ENCODE data around the gene TRPM5.

The TRPM5 gene

DNA sequence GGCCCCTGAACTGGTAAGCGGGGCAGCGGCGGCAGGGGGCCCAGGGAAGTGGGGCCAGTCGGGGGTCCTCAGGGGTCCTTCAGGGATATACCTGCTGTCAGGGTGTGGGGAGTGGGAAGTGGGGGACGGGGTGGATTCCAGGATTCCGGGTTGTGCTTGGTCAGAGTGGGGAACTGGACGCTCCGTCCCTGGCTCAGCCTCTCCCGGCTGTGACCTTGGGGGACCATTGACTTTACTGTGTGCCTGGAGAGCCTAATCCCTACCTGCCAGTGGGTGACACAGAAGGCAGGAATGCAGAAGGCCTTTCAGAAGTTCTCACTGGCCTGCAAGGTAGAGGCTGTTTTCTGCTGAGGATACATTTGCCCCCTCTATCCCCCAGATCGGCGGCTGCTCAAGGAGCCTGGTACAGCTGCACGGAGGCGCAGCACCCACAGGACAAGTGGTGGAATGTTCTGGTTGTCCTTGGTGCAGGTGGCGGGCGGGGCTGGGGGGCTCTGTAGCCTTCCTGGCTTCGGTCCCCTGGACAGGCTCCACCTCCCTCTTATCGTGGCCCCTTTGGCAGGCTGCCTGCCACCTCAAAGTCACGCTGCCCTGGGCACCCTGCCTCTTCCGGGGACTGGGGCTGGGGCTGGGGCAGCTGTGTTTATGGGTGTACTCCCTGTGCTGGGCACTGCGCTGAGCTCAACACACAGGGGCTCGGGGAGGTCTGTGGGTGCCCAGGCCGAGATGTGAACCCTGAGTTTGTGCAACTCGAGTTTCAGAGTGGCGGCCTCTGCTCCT lies 18.9 kb upstream of the TRPM5 start:
- no CpG with 5 or more reads among the region's 24 CpGs for WGBS (ENCODE audit: insufficient coverage, insufficient read length)
- H3K9me3 ChIP-seq (ENCODE audit: control insufficient read depth, insufficient read depth, low read length) = no peaks in the 10 kb centered on the region
- peaks cover 6% of the 10 kb centered on the region; the same call in 1 of the 2 replicates for H3K27me3 ChIP-seq (ENCODE audit: control insufficient read depth, insufficient read depth, low read length)
- no peak overlapping the region for H3K4me3 ChIP-seq (ENCODE audit: low read length)
- H3K36me3 ChIP-seq (ENCODE audit: control insufficient read depth, insufficient read depth, low read length) = no peaks in the 10 kb centered on the region; the same call in 1 of the 2 replicates
- DNase-seq (ENCODE audit: low read depth, low spot score) = no peak
- H3K4me1 ChIP-seq (ENCODE audit: control insufficient read depth, insufficient read depth, low read length) = no peaks in the 10 kb centered on the region; the same call in 1 of the 2 replicates
- no peak overlapping the region for H3K27ac ChIP-seq (ENCODE audit: low read length)

DNA sequence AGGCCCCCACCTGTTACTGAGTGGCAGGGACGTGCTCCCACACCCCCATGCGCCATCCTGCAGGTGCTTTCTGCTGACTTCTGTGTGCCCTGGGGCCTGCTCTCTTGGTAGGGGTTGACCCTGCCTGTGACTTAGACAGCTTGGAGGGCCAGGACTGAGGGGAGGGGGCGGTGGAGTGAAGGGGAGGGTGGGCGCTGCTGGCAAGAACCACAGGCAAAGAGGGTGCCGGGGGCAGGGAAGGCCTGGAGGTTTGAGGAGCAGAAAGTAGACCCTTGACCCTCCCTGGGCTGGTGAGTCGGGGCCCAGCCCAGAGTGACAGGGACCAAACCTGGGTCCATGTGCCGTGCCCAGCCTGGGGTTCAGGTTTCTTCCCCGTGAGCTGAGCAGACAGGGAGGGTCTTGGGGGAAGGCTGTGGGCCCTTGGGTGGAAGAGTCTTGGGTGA lies 18.2 kb upstream of the TRPM5 start:
- Histone ChIP-seq H3K27ac (ENCODE audit: low read length) (no peak overlapping the region), H3K27me3 (ENCODE audit: control insufficient read depth, insufficient read depth, low read length) (peaks cover 8% of the 10 kb centered on the region; the same call in 1 of the 2 replicates), H3K36me3 (ENCODE audit: control insufficient read depth, insufficient read depth, low read length) (no peaks in the 10 kb centered on the region; the same call in 1 of the 2 replicates), H3K9me3 (ENCODE audit: control insufficient read depth, insufficient read depth, low read length) (no peaks in the 10 kb centered on the region), H3K4me3 (ENCODE audit: low read length) (no peak overlapping the region), H3K4me1 (ENCODE audit: control insufficient read depth, insufficient read depth, low read length) (no peaks in the 10 kb centered on the region; the same call in 1 of the 2 replicates)
- WGBS (ENCODE audit: insufficient coverage, insufficient read length) = no CpG with 5 or more reads among the region's 8 CpGs
- no peak for DNase-seq (ENCODE audit: low read depth, low spot score)

DNA sequence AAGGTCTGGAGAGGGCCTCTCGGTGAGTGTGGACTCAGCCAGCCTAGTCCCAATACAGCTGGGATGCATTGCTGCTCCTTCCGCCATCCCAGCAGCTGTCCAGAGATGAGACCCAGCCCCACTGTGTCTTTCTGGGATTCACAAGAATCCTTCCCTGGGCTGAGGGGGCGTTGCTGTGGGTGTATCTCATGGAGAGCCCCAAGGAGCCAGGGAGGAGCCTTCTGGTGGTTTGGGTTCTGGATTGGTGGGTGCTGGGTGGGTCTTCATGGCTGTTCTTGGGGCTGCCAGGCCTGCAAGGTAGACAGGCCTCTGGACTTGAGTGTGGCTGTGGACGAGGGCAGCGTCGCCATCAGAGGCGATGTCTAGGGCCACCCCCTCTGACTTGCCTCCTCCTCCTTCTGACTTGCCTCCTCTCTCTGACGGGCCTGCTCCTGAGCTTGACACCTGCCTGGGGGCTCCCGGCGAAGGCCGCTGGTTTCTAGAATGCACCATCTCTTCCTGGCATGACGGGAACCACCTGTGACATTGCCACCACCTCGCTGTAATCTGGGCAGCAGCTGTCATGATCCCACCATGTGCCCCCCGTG lies 17.7 kb upstream of the TRPM5 start:
- no peak overlapping the region for H3K4me3 ChIP-seq (ENCODE audit: low read length)
- H3K9me3 ChIP-seq (ENCODE audit: control insufficient read depth, insufficient read depth, low read length) = no peaks in the 10 kb centered on the region
- WGBS (ENCODE audit: insufficient coverage, insufficient read length) = no CpG with 5 or more reads among the region's 14 CpGs
- peaks cover 8% of the 10 kb centered on the region; the same call in 1 of the 2 replicates for H3K27me3 ChIP-seq (ENCODE audit: control insufficient read depth, insufficient read depth, low read length)
- H3K27ac ChIP-seq (ENCODE audit: low read length) = no peak overlapping the region
- DNase-seq (ENCODE audit: low read depth, low spot score) = no peak
- no peaks in the 10 kb centered on the region; the same call in 1 of the 2 replicates for H3K4me1 ChIP-seq (ENCODE audit: control insufficient read depth, insufficient read depth, low read length)
- H3K36me3 ChIP-seq (ENCODE audit: control insufficient read depth, insufficient read depth, low read length) = no peaks in the 10 kb centered on the region; the same call in 1 of the 2 replicates

DNA sequence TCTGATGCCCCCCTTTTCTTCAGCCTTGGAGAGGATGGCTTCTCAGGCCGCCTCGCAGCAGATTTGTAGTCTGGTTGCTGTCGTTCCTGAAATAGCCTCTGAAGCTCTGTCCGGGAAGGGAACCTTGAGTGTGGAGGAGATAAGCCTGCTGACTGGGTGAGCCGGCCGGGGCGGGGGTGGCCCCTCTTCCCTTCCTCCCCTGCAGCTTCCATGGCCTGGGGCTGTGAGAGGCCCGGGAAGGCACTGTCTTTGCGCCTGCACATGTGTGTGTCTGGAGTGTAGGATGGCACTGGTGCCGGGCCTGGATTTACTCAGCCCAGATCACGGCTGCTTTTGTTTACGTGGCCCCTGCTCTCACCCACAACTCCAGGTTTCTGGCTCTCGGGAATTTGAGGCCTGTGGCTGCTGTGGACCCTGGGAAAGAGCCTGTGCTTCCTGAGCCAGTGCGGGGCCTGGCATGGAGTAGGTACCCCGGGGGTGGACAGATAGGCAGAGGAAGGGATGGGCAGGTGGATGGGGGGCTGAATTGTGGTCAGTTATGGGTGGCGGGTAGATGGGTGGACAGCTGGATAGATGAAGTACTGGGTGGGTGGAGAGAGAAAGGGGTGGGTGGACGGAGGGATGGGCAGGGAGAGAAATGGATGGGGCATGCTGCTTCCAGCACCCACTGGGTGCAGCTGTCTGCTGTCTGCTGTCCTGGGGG lies 17.1 kb upstream of the TRPM5 start:
- H3K9me3 ChIP-seq (ENCODE audit: control insufficient read depth, insufficient read depth, low read length) = no peaks in the 10 kb centered on the region
- H3K27ac ChIP-seq (ENCODE audit: low read length) = no peak overlapping the region
- peaks cover 8% of the 10 kb centered on the region; the same call in 1 of the 2 replicates for H3K27me3 ChIP-seq (ENCODE audit: control insufficient read depth, insufficient read depth, low read length)
- WGBS (ENCODE audit: insufficient coverage, insufficient read length) = no CpG with 5 or more reads among the region's 17 CpGs
- DNase-seq (ENCODE audit: low read depth, low spot score) = no peak
- H3K36me3 ChIP-seq (ENCODE audit: control insufficient read depth, insufficient read depth, low read length) = no peaks in the 10 kb centered on the region; the same call in 1 of the 2 replicates
- no peak overlapping the region for H3K4me3 ChIP-seq (ENCODE audit: low read length)
- H3K4me1 ChIP-seq (ENCODE audit: control insufficient read depth, insufficient read depth, low read length) = no peaks in the 10 kb centered on the region; the same call in 1 of the 2 replicates

DNA sequence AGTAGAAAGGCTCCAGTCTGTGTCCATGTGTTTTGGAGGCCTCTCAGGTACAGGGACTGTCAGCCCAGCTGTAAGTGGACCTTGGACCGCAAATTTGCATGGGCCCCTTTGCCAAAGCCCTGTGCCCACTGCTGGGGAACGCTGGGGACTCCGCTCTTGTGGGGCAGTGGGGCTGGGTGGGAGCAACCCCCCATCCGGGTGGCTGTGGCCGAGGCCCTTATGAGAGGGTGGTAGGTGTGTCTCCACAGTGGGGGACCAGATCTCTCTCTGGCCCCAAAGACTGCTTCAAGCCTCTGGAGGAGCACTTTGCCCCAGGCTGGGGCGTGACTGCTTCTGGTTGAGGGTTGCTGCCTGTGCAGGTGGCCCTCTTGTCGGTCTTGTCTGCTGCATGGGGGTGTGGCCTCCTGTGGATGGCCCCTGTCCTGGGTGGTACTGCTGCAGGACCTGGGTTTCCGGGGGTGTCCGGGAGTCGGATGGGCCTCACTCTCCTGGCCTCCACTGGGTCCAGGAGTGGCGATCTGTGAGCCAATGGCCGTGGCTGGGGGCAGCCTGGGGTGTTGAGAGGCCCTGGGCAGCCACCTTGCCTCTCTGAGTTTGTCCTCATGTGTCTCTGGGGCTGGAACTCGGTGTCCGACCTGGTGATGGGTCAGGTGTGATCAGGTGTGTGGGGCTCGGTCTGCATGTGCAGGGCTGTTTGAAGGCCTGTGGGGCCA lies 16.4 kb upstream of the TRPM5 start:
- H3K4me1 ChIP-seq (ENCODE audit: control insufficient read depth, insufficient read depth, low read length) = no peaks in the 10 kb centered on the region; the same call in 1 of the 2 replicates
- H3K36me3 ChIP-seq (ENCODE audit: control insufficient read depth, insufficient read depth, low read length) = no peaks in the 10 kb centered on the region; the same call in 1 of the 2 replicates
- H3K9me3 ChIP-seq (ENCODE audit: control insufficient read depth, insufficient read depth, low read length) = no peaks in the 10 kb centered on the region
- H3K27me3 ChIP-seq (ENCODE audit: control insufficient read depth, insufficient read depth, low read length) = peaks cover 8% of the 10 kb centered on the region; the same call in 1 of the 2 replicates
- no CpG with 5 or more reads among the region's 15 CpGs for WGBS (ENCODE audit: insufficient coverage, insufficient read length)
- no peak overlapping the region for H3K27ac ChIP-seq (ENCODE audit: low read length)
- no peak overlapping the region for H3K4me3 ChIP-seq (ENCODE audit: low read length)
- DNase-seq (ENCODE audit: low read depth, low spot score) = no peak

DNA sequence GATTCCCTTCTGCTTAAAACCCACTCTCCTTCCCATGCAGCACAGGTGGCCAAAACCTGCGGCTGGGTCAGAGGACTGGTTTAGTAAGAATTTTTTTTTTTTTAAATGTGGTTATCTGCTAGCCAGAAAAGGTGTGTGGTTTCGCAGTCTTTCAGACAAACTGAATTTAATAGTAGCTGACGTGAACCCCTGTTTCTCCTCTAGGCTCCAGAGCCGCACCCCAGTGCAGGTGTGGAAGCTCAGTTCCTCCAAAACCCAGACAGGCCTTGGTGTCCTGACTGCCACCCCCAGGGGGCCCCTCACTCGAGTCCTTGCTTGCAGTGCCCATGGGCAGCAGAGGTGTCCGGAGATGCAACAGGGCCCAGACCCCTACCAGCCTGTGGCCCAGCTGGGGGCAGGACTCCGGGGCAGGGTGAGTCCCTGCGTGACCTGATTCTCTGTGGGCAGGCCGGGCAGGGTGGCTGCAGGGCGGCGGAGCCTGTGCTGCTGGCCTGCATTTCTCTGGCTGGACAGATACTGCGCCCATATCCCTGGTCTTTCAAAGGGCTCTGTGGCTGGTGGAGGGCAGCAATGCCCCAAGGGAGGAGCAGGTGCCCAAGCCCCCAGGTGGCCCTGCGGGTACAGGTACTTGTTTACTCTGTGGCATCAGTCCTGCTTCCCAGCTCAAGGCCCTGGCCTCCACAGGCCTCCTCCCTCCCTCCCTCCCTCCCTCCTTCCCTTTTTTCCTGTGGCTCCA lies 15.7 kb upstream of the TRPM5 start:
- Histone ChIP-seq H3K27ac (ENCODE audit: low read length) (no peak overlapping the region), H3K4me3 (ENCODE audit: low read length) (no peak overlapping the region), H3K9me3 (ENCODE audit: control insufficient read depth, insufficient read depth, low read length) (no peaks in the 10 kb centered on the region), H3K4me1 (ENCODE audit: control insufficient read depth, insufficient read depth, low read length) (no peaks in the 10 kb centered on the region), H3K36me3 (ENCODE audit: control insufficient read depth, insufficient read depth, low read length) (no peaks in the 10 kb centered on the region; the same call in 1 of the 2 replicates), H3K27me3 (ENCODE audit: control insufficient read depth, insufficient read depth, low read length) (peaks cover 8% of the 10 kb centered on the region; the same call in 1 of the 2 replicates)
- DNase-seq (ENCODE audit: low read depth, low spot score) = no peak
- WGBS (ENCODE audit: insufficient coverage, insufficient read length) = no CpG with 5 or more reads among the region's 13 CpGs

DNA sequence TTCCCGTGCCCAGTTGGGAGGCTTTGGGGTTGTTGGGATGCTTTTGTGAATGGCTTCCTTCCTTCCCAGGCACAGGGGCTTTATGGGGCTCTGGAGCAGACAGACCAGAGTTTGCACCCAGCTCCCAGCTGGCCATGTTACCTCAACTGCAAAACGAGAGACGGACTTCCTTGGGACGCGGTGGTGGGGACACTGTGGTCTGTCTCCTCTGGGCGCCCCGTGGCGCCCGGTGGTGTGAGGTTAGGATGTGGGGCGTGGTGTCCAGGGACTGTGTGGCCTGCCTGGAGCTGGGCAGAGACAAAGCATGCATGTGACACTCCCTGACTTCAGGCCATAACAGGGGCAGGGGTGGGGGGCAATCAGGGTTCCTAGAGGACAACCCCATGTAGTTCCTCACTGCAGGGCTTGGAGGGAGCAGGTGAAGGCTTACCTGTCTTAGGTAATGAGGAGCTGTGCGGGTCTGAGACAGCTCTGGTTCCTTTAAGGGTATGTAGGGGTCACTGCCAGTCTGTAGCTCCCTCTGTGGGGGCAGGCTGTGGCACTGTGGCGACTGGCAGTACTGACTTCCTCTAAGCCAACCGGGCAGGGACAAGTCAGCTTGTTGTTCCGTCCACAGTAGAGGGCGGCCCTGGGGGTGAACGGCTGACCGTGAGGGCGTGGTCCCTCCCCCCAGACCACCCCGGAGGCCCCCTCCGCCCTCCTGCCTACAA lies 14.9 kb upstream of the TRPM5 start:
- Histone ChIP-seq H3K9me3 (ENCODE audit: control insufficient read depth, insufficient read depth, low read length) (no peaks in the 10 kb centered on the region), H3K4me1 (ENCODE audit: control insufficient read depth, insufficient read depth, low read length) (no peaks in the 10 kb centered on the region), H3K27me3 (ENCODE audit: control insufficient read depth, insufficient read depth, low read length) (peaks cover 8% of the 10 kb centered on the region; the same call in 1 of the 2 replicates), H3K36me3 (ENCODE audit: control insufficient read depth, insufficient read depth, low read length) (no peaks in the 10 kb centered on the region; the same call in 1 of the 2 replicates), H3K27ac (ENCODE audit: low read length) (no peak overlapping the region), H3K4me3 (ENCODE audit: low read length) (no peak overlapping the region)
- no CpG with 5 or more reads among the region's 20 CpGs for WGBS (ENCODE audit: insufficient coverage, insufficient read length)
- no peak for DNase-seq (ENCODE audit: low read depth, low spot score)

DNA sequence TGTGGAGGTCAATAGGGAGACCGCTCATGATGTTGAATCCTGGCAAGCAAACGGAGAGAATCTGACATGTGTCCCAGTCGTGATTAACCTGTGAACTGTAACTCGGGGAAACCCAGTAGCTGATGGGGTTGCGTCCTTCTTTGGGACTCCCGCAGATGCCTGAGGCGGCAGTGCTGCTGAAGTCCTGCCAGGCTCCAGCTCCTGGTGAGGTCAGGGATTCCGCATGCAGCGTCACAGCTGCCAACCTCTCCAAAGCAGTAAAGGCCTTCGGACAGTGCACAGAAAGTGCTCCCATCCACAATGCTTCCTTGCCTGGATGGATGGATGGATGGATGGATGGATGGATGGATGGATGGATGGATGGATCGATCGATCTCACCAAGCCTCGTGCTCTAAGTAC lies 14.0 kb upstream of the TRPM5 start:
- Histone ChIP-seq H3K36me3 (ENCODE audit: control insufficient read depth, insufficient read depth, low read length) (no peaks in the 10 kb centered on the region; the same call in 1 of the 2 replicates), H3K9me3 (ENCODE audit: control insufficient read depth, insufficient read depth, low read length) (no peaks in the 10 kb centered on the region), H3K4me3 (ENCODE audit: low read length) (no peak overlapping the region), H3K27me3 (ENCODE audit: control insufficient read depth, insufficient read depth, low read length) (peaks cover 8% of the 10 kb centered on the region; the same call in 1 of the 2 replicates), H3K4me1 (ENCODE audit: control insufficient read depth, insufficient read depth, low read length) (no peaks in the 10 kb centered on the region), H3K27ac (ENCODE audit: low read length) (no peak overlapping the region)
- WGBS (ENCODE audit: insufficient coverage, insufficient read length) = no CpG with 5 or more reads among the region's 13 CpGs
- DNase-seq (ENCODE audit: low read depth, low spot score) = no peak

DNA sequence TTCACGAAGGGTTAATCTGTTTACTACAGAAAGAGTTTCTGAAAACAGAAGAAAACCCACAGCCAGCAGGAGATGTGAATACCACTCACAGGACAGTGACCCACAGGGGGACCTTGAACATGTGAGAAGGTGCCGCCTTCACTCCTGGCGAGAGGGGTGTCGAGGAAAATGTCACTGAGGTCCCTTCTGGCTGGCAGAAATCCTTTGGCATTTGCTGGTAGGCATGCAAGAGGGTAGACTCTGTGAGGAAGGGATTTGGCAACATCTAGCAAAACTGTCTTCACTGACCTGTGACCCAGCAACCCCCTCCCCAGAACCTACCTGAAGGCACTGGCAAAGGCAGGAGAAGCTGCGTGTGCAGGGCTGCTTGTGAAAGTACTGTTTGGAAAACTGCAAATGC lies 9.1 kb upstream of the TRPM5 start:
- Histone ChIP-seq H3K4me1 (ENCODE audit: control insufficient read depth, insufficient read depth, low read length) (no peaks in the 10 kb centered on the region), H3K36me3 (ENCODE audit: control insufficient read depth, insufficient read depth, low read length) (no peaks in the 10 kb centered on the region), H3K9me3 (ENCODE audit: control insufficient read depth, insufficient read depth, low read length) (no peaks in the 10 kb centered on the region), H3K27me3 (ENCODE audit: control insufficient read depth, insufficient read depth, low read length) (peaks cover 6% of the 10 kb centered on the region; the same call in 1 of the 2 replicates), H3K4me3 (ENCODE audit: low read length) (no peak overlapping the region), H3K27ac (ENCODE audit: low read length) (no peak overlapping the region)
- DNase-seq (ENCODE audit: low read depth, low spot score) = no peak
- no CpG with 5 or more reads among the region's 5 CpGs for WGBS (ENCODE audit: insufficient coverage, insufficient read length)
